Muscle layer of duodenum (tissue), 2 donors: ENCODE data around the gene PLA2G4C.

ENCODE experiments used
- H3K27ac ChIP-seq: one replicate; pipeline ENCODE4 v1.7.0; 2013; ENCODE audit warnings: mild to moderate bottlenecking, low read length
- H3K27me3 ChIP-seq: one replicate; pipeline ENCODE4 v1.7.0; 2013; ENCODE audit warnings: low read depth, mild to moderate bottlenecking, control low read depth, low read length
- H3K36me3 ChIP-seq, 2 donors: one replicate each; pipeline ENCODE4 v1.7.0; 2013; ENCODE audit warnings: low read length in 2 of 2, control low read depth in 1 of 2, mild to moderate bottlenecking in 1 of 2; ENCODE audit not compliant: insufficient read depth in 2 of 2, control insufficient read depth in 1 of 2
- H3K4me1 ChIP-seq, 2 donors: one replicate each; pipeline ENCODE4 v1.7.0; 2013; ENCODE audit warnings: low read length in 2 of 2, mild to moderate bottlenecking in 2 of 2, control low read depth in 1 of 2, moderate library complexity in 1 of 2; ENCODE audit not compliant: insufficient read depth in 2 of 2, control insufficient read depth in 1 of 2
- H3K4me3 ChIP-seq, 2 donors: one replicate each; pipeline ENCODE4 v1.7.0; 2013; ENCODE audit warnings: low read length in 2 of 2, low read depth in 1 of 2, mild to moderate bottlenecking in 1 of 2
- H3K9me3 ChIP-seq, 2 donors: one replicate each; pipeline ENCODE4 v1.7.0; 2013; ENCODE audit warnings: low read length in 2 of 2, control low read depth in 1 of 2, mild to moderate bottlenecking in 1 of 2; ENCODE audit not compliant: control insufficient read depth in 1 of 2
- donor health status: healthy.

PLA2G4C gene

GRCh38 chr19:48110350-48110966 lies at the start of gene PLA2G4C:
Gene PLA2G4C (minus strand): TSS chr19:48110817. CDS start chr19:48106529, 4,288 bp downstream.
- Histone ChIP-seq H3K9me3 (no peaks in the 10 kb centered on the region), H3K4me3 (peak within 1 kb of the TSS; percentile 63 to 79)

GRCh38 chr19:48158210-48158790 lies 47.7 kb upstream of the PLA2G4C start:
- no peaks in the 10 kb centered on the region for H3K9me3 ChIP-seq
- H3K27me3 ChIP-seq, result no peaks in the 10 kb centered on the region
- H3K4me3 ChIP-seq, result no peak overlapping the region
- H3K27ac ChIP-seq, result no peak overlapping the region
- H3K36me3 ChIP-seq, result peaks cover 5 to 13% of the 10 kb centered on the region in 2 donors
- no peaks in the 10 kb centered on the region for H3K4me1 ChIP-seq

More at GRCh38 chr19:48110350-48110966, at the start of gene PLA2G4C:
- Histone ChIP-seq H3K27ac (peak within 1 kb of the TSS; percentile 92), H3K36me3 (no peaks in the 10 kb centered on the region), H3K27me3 (no peaks in the 10 kb centered on the region), H3K4me1 (peaks cover 0 to 13% of the 10 kb centered on the region in 2 donors)

- H3K4me3 ChIP-seq, result no peak overlapping the region
- H3K27me3 ChIP-seq, result no peaks in the 10 kb centered on the region
- H3K36me3 ChIP-seq, result no peaks in the 10 kb centered on the region
- H3K4me1 ChIP-seq, result peaks cover 0 to 4% of the 10 kb centered on the region in 2 donors
- H3K27ac ChIP-seq, result no peak overlapping the region
- H3K9me3 ChIP-seq, result no peaks in the 10 kb centered on the region
These were observed 43.4 kb upstream of the PLA2G4C start for GRCh38 chr19:48154003-48154402.

- Histone ChIP-seq H3K9me3 (no peaks in the 10 kb centered on the region), H3K4me3 (no peak overlapping the region), H3K4me1 (peaks cover 0 to 4% of the 10 kb centered on the region in 2 donors), H3K36me3 (no peaks in the 10 kb centered on the region), H3K27me3 (no peaks in the 10 kb centered on the region), H3K27ac (no peak overlapping the region)
These were observed 41.9 kb upstream of the PLA2G4C start for GRCh38 chr19:48152551-48152950.

GRCh38 chr19:48149430-48149829 lies 38.8 kb upstream of the PLA2G4C start:
- Histone ChIP-seq H3K36me3 (peaks cover 3% of the 10 kb centered on the region in 2 donors), H3K27me3 (no peaks in the 10 kb centered on the region), H3K4me1 (peaks cover 0 to 4% of the 10 kb centered on the region in 2 donors), H3K9me3 (no peaks in the 10 kb centered on the region), H3K27ac (no peak overlapping the region), H3K4me3 (no peak overlapping the region)

- H3K4me1 ChIP-seq, result peaks cover 0 to 4% of the 10 kb centered on the region in 2 donors
- H3K27me3 ChIP-seq, result no peaks in the 10 kb centered on the region
- H3K4me3 ChIP-seq, result no peak overlapping the region
- no peaks in the 10 kb centered on the region for H3K9me3 ChIP-seq
- peaks cover 3 to 6% of the 10 kb centered on the region in 2 donors for H3K36me3 ChIP-seq
- no peak overlapping the region for H3K27ac ChIP-seq
These were observed 38.0 kb upstream of the PLA2G4C start for GRCh38 chr19:48148576-48148975.

GRCh38 chr19:48147597-48148175 lies 37.1 kb upstream of the PLA2G4C start:
- Histone ChIP-seq H3K27ac (no peak overlapping the region), H3K9me3 (no peaks in the 10 kb centered on the region), H3K27me3 (no peaks in the 10 kb centered on the region), H3K4me3 (no peak overlapping the region), H3K36me3 (peaks cover 3 to 6% of the 10 kb centered on the region in 2 donors), H3K4me1 (peaks cover 0 to 4% of the 10 kb centered on the region in 2 donors)

GRCh38 chr19:48139053-48139452 lies 28.4 kb upstream of the PLA2G4C start:
- H3K27ac ChIP-seq, result no peak overlapping the region
- no peaks in the 10 kb centered on the region for H3K4me1 ChIP-seq
- H3K9me3 ChIP-seq, result no peaks in the 10 kb centered on the region
- H3K27me3 ChIP-seq, result no peaks in the 10 kb centered on the region
- H3K36me3 ChIP-seq, result peaks cover 3 to 15% of the 10 kb centered on the region in 2 donors
- no peak overlapping the region for H3K4me3 ChIP-seq

- peaks cover 0 to 15% of the 10 kb centered on the region in 2 donors for H3K36me3 ChIP-seq
- no peaks in the 10 kb centered on the region for H3K4me1 ChIP-seq
- no peaks in the 10 kb centered on the region for H3K27me3 ChIP-seq
- H3K9me3 ChIP-seq, result no peaks in the 10 kb centered on the region
- H3K4me3 ChIP-seq, result no peak overlapping the region
- no peak overlapping the region for H3K27ac ChIP-seq
These were observed 26.8 kb upstream of the PLA2G4C start for GRCh38 chr19:48137411-48137810.

- Histone ChIP-seq H3K9me3 (no peaks in the 10 kb centered on the region), H3K36me3 (peaks cover 0 to 15% of the 10 kb centered on the region in 2 donors), H3K27me3 (no peaks in the 10 kb centered on the region), H3K27ac (no peak overlapping the region), H3K4me1 (no peaks in the 10 kb centered on the region), H3K4me3 (no peak overlapping the region)
These were observed 25.9 kb upstream of the PLA2G4C start for GRCh38 chr19:48136547-48136946.

- H3K27me3 ChIP-seq, result no peaks in the 10 kb centered on the region
- no peaks in the 10 kb centered on the region for H3K9me3 ChIP-seq
- H3K4me1 ChIP-seq, result no peaks in the 10 kb centered on the region
- no peak overlapping the region for H3K27ac ChIP-seq
- no peak overlapping the region for H3K4me3 ChIP-seq
- peaks cover 0 to 15% of the 10 kb centered on the region in 2 donors for H3K36me3 ChIP-seq
These were observed 24.8 kb upstream of the PLA2G4C start for GRCh38 chr19:48135411-48135810.
